ENCODE results near the gene UXT. TPM values are rescaled to one million over a fixed set of nuclear protein-coding genes. Genes with fewer than 3 reads are reported as not detected.

Gene UXT
- total RNA-seq, 1 experiment from 2014 or later, result 143 TPM

DNA sequence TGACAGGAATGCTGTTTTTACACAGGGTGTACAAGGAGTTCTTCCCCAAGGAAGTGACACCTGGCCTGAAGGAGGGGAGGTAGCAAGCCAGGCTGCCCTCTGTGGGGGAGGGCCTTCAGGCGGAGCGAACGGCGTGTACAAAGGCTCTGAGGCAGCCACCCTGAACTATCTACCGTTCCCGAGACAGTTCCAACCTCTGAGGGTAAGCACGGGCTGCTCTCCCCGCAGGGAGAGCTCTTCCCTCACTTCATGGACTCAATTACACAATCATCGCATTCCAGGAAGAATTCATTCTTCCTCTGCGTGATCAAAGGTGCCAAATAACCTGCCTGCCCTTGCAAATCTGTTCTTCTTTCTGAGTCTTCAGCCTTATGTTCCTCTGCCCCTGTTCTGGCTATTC, 13.4 kb downstream of the UXT start:
- no peak overlapping the region for H3K4me3 ChIP-seq (ENCODE audit: low read length)
- H3K36me3 ChIP-seq (ENCODE audit: low read depth, low read length), result peaks cover 7% of the 10 kb centered on the region; the same call in 1 of the 2 replicates
- no peak for TF ChIP-seq EZH2 (IDR thresholded peaks at IDR 0.05; ENCODE audit: low read length, unreplicated experiment)
- no peak for TF ChIP-seq EZH2phosphoT487 (IDR thresholded peaks at IDR 0.05; ENCODE audit: borderline replicate concordance, low read length)
- TF ChIP-seq, protein P1, sequence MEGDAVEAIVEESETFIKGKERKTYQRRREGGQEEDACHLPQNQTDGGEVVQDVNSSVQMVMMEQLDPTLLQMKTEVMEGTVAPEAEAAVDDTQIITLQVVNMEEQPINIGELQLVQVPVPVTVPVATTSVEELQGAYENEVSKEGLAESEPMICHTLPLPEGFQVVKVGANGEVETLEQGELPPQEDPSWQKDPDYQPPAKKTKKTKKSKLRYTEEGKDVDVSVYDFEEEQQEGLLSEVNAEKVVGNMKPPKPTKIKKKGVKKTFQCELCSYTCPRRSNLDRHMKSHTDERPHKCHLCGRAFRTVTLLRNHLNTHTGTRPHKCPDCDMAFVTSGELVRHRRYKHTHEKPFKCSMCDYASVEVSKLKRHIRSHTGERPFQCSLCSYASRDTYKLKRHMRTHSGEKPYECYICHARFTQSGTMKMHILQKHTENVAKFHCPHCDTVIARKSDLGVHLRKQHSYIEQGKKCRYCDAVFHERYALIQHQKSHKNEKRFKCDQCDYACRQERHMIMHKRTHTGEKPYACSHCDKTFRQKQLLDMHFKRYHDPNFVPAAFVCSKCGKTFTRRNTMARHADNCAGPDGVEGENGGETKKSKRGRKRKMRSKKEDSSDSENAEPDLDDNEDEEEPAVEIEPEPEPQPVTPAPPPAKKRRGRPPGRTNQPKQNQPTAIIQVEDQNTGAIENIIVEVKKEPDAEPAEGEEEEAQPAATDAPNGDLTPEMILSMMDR (conservative IDR thresholded peaks at IDR 0.05; ENCODE audit: low read depth, low read length), result no peak
- peaks cover 49% of the 10 kb centered on the region for H3K79me2 ChIP-seq (ENCODE audit: low read length)
- H3K4me2 ChIP-seq (ENCODE audit: low read length), result no peak overlapping the region
- POLR2A ChIA-PET (ENCODE audit: unreplicated experiment), result no interaction called here
- BruUV-seq (replicated peaks), result no TSS peak
- H3K9me2 ChIP-seq (replicated peaks; ENCODE audit: low read length), result no peaks in the 10 kb centered on the region
- H4K20me1 ChIP-seq (ENCODE audit: low read length), result no peaks in the 10 kb centered on the region
- no peak for ATAC-seq
- H3F3A ChIP-seq (ENCODE audit: low read length, unreplicated experiment), result no peaks in the 10 kb centered on the region
- no peak for DNase-seq
- no peak overlapping the region for H3K9ac ChIP-seq (ENCODE audit: low read length)
- H2AFZ ChIP-seq (ENCODE audit: low read length), result no peak overlapping the region
- no peaks in the 10 kb centered on the region for H3K27me3 ChIP-seq (ENCODE audit: low read length)
- peaks cover 13% of the 10 kb centered on the region for H3K4me1 ChIP-seq (ENCODE audit: insufficient read depth, low read length)
- H3K9me3 ChIP-seq (ENCODE audit: low read length), result no peaks in the 10 kb centered on the region
- no peak overlapping the region for H3K27ac ChIP-seq (ENCODE audit: low read length)
- intact Hi-C loops (cut with micrococcal nuclease), result no loop called here
- CTCF ChIA-PET, result no interaction called here

DNA sequence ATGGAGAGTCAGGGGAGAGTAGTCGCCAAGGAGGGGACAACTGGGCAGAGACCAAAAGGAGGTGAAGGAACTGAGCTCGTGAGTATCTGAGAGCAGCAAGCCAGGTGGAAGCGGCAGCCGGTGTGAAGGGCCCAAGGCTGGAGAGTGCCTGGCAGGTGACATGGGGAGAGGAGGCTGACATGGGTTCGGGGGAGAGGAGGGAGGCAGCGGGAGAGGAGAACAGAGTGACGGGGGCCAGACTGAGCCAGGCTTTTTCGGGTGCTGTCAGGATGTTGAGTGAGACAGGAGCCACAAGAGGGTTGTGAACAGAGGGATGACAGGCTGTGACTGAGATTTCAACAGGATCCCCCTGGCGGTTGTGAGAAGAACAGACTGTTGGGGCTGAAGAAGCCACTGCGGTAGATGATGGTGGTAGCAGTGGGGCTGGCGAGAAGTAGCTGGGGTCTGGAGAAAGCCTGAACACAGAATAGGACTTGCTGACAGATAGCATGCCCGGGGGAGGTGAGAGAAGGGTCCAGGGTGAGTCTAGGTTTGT, 14.4 kb downstream of the UXT start:
- H3K9me2 ChIP-seq (replicated peaks; ENCODE audit: low read length), result no peaks in the 10 kb centered on the region
- H2AFZ ChIP-seq (ENCODE audit: low read length), result no peak overlapping the region
- no peaks in the 10 kb centered on the region for H3K9me3 ChIP-seq (ENCODE audit: low read length)
- intact Hi-C loops (cut with micrococcal nuclease), result loop anchor here (1.0 kb wide), 1 partner anchor 103 kb away; no protein-coding TSS in a partner anchor
- peaks cover 13% of the 10 kb centered on the region for H3K4me1 ChIP-seq (ENCODE audit: insufficient read depth, low read length)
- TF ChIP-seq, protein P1 (conservative IDR thresholded peaks at IDR 0.05; ENCODE audit: low read depth, low read length), result peak; percentile 44; the same call in 1 of the 2 replicates
- TF ChIP-seq EZH2phosphoT487 (IDR thresholded peaks at IDR 0.05; ENCODE audit: borderline replicate concordance, low read length), result no peak
- no peaks in the 10 kb centered on the region for H3K27me3 ChIP-seq (ENCODE audit: low read length)
- peak; percentile 17 for DNase-seq
- H3K9ac ChIP-seq (ENCODE audit: low read length), result no peak overlapping the region
- H3K4me2 ChIP-seq (ENCODE audit: low read length), result no peak overlapping the region
- no peak overlapping the region for H3K4me3 ChIP-seq (ENCODE audit: low read length)
- ATAC-seq, result no peak
- peaks cover 16% of the 10 kb centered on the region for H3K36me3 ChIP-seq (ENCODE audit: low read depth, low read length)
- no peaks in the 10 kb centered on the region for H3F3A ChIP-seq (ENCODE audit: low read length, unreplicated experiment)
- POLR2A ChIA-PET (ENCODE audit: unreplicated experiment), result no interaction called here
- no peak overlapping the region for H3K27ac ChIP-seq (ENCODE audit: low read length)
- BruUV-seq (replicated peaks), result no TSS peak
- no peaks in the 10 kb centered on the region for H4K20me1 ChIP-seq (ENCODE audit: low read length)
- CTCF ChIA-PET, result no interaction called here
- peaks cover 46% of the 10 kb centered on the region for H3K79me2 ChIP-seq (ENCODE audit: low read length)

DNA sequence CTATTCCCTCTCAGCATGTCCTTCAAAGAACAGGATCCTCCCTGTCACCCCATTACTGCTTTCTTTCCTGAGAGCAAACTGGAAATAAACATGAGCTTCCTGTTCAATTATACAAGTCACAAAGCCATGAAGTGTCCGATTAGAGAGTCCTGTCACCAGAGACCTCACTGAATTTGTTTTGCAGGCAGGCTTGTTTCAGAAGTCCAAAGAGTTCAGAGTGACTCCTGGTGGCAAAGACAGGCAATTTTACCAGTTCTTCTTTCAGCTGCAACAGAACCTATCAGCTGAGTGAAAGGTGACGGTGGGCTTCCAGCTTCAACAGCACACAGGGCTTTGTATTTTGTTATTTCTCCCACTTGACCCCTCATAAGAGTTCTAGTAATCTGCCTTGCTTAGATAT, 15.1 kb downstream of the UXT start:
- no peak overlapping the region for H3K9ac ChIP-seq (ENCODE audit: low read length)
- intact Hi-C loops (cut with micrococcal nuclease), result loop anchor here (1.0 kb wide), 1 partner anchor 103 kb away; no protein-coding TSS in a partner anchor
- CTCF ChIA-PET, result no interaction called here
- no peaks in the 10 kb centered on the region for H3K9me3 ChIP-seq (ENCODE audit: low read length)
- H3K9me2 ChIP-seq (replicated peaks; ENCODE audit: low read length), result no peaks in the 10 kb centered on the region
- DNase-seq, result peak; percentile 9
- no peak overlapping the region for H3K4me3 ChIP-seq (ENCODE audit: low read length)
- H2AFZ ChIP-seq (ENCODE audit: low read length), result no peak overlapping the region
- no peaks in the 10 kb centered on the region for H3F3A ChIP-seq (ENCODE audit: low read length, unreplicated experiment)
- peaks cover 39% of the 10 kb centered on the region for H3K79me2 ChIP-seq (ENCODE audit: low read length)
- no TSS peak for BruUV-seq (replicated peaks)
- peaks cover 18% of the 10 kb centered on the region for H3K36me3 ChIP-seq (ENCODE audit: low read depth, low read length)
- POLR2A ChIA-PET (ENCODE audit: unreplicated experiment), result no interaction called here
- TF ChIP-seq EZH2phosphoT487 (IDR thresholded peaks at IDR 0.05; ENCODE audit: borderline replicate concordance, low read length), result no peak
- TF ChIP-seq, protein P1 (conservative IDR thresholded peaks at IDR 0.05; ENCODE audit: low read depth, low read length), result peak; percentile 54
- TF ChIP-seq EZH2 (IDR thresholded peaks at IDR 0.05; ENCODE audit: low read length, unreplicated experiment), result no peak
- no peaks in the 10 kb centered on the region for H4K20me1 ChIP-seq (ENCODE audit: low read length)
- no peak overlapping the region for H3K27ac ChIP-seq (ENCODE audit: low read length)
- no peak overlapping the region for H3K4me2 ChIP-seq (ENCODE audit: low read length)
- peaks cover 10% of the 10 kb centered on the region for H3K4me1 ChIP-seq (ENCODE audit: insufficient read depth, low read length)
- no peaks in the 10 kb centered on the region for H3K27me3 ChIP-seq (ENCODE audit: low read length)
- ATAC-seq, result no peak

Measured in PC-3 (cell line).